HL-60 (cell line): Measurements from ENCODE around the gene NFE2L3.

ENCODE experiments used
- DNase-seq, 2 experiments: peaks; one replicate each; pipeline ENCODE4 v3.0.0-alpha.2; 2010 to 2020; ENCODE audit warnings: low read depth in 1 of 2, low spot score in 1 of 2
- H3K27ac ChIP-seq: fragments of 250-450 bp; sonication (Bioruptor Pico); replicated peaks from 2 replicates; pipeline ENCODE4 v1.5.1; 2020; ENCODE audit warnings: mild to moderate bottlenecking, moderate library complexity
- H3K27me3 ChIP-seq: fragments of 250-450 bp; sonication (Bioruptor Pico); 2 replicates; pipeline ENCODE4 v1.5.1; 2021; ENCODE audit warnings: mild to moderate bottlenecking, moderate library complexity; ENCODE audit not compliant: insufficient read depth, poor library complexity, severe bottlenecking
- H3K4me3 ChIP-seq: replicated peaks from 2 replicates; pipeline ENCODE4 v1.5.1; 2011; ENCODE audit warnings: mild to moderate bottlenecking, control low read depth, low read length; ENCODE audit not compliant: insufficient read depth
- GABPA ChIP-seq: IDR thresholded peaks from 2 replicates; pipeline ENCODE4 v1.6.1; 2012; ENCODE audit warnings: low read depth
- POLR2AphosphoS5 ChIP-seq: IDR thresholded peaks from 2 replicates; pipeline ENCODE4 v1.6.1; 2012; ENCODE audit warnings: low read depth
- SPI1 ChIP-seq: IDR thresholded peaks from 2 replicates; pipeline ENCODE4 v1.6.1; 2012; ENCODE audit warnings: low read depth, mild to moderate bottlenecking, borderline replicate concordance
- TF ChIP-seq, protein P1 (sequence below): IDR thresholded peaks from 2 replicates; pipeline ENCODE4 v1.6.1; 2012; ENCODE audit warnings: low read depth; ENCODE audit not compliant: insufficient replicate concordance
- TF ChIP-seq, protein P2 (sequence below): IDR thresholded peaks from one replicate; pipeline ENCODE4 v1.5.1; 2011; ENCODE audit warnings: low read length, control low read depth, inconsistent platforms; ENCODE audit not compliant: insufficient read depth

Gene NFE2L3

DNA sequence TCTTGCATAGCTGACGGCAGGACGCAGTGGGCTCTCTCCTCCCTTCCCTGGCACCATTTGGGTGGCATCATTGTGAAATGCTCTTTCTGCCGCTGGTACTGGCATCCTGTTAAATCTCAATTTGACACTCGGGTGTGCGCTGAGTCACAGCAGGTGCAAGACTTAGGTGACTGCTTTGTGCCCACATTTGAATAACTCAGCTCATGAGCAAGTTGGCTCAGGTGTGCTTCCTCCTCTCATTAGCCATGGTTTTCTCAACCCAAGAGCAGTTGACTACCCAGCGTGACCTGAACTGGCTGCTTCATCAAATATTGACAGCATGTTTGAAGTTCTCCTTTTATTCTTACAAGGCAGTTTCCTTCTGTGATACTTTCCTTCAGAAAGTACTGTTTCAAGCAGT is 24.6 kb upstream of the NFE2L3 start:
- no peak overlapping the region for H3K4me3 ChIP-seq
- no peaks in the 10 kb centered on the region for H3K27me3 ChIP-seq
- TF ChIP-seq, protein P1, sequence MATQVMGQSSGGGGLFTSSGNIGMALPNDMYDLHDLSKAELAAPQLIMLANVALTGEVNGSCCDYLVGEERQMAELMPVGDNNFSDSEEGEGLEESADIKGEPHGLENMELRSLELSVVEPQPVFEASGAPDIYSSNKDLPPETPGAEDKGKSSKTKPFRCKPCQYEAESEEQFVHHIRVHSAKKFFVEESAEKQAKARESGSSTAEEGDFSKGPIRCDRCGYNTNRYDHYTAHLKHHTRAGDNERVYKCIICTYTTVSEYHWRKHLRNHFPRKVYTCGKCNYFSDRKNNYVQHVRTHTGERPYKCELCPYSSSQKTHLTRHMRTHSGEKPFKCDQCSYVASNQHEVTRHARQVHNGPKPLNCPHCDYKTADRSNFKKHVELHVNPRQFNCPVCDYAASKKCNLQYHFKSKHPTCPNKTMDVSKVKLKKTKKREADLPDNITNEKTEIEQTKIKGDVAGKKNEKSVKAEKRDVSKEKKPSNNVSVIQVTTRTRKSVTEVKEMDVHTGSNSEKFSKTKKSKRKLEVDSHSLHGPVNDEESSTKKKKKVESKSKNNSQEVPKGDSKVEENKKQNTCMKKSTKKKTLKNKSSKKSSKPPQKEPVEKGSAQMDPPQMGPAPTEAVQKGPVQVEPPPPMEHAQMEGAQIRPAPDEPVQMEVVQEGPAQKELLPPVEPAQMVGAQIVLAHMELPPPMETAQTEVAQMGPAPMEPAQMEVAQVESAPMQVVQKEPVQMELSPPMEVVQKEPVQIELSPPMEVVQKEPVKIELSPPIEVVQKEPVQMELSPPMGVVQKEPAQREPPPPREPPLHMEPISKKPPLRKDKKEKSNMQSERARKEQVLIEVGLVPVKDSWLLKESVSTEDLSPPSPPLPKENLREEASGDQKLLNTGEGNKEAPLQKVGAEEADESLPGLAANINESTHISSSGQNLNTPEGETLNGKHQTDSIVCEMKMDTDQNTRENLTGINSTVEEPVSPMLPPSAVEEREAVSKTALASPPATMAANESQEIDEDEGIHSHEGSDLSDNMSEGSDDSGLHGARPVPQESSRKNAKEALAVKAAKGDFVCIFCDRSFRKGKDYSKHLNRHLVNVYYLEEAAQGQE = no peak
- TF ChIP-seq POLR2AphosphoS5 (no peak), GABPA (no peak), SPI1 (no peak)
- TF ChIP-seq, protein P2, sequence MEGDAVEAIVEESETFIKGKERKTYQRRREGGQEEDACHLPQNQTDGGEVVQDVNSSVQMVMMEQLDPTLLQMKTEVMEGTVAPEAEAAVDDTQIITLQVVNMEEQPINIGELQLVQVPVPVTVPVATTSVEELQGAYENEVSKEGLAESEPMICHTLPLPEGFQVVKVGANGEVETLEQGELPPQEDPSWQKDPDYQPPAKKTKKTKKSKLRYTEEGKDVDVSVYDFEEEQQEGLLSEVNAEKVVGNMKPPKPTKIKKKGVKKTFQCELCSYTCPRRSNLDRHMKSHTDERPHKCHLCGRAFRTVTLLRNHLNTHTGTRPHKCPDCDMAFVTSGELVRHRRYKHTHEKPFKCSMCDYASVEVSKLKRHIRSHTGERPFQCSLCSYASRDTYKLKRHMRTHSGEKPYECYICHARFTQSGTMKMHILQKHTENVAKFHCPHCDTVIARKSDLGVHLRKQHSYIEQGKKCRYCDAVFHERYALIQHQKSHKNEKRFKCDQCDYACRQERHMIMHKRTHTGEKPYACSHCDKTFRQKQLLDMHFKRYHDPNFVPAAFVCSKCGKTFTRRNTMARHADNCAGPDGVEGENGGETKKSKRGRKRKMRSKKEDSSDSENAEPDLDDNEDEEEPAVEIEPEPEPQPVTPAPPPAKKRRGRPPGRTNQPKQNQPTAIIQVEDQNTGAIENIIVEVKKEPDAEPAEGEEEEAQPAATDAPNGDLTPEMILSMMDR = no peak
- H3K27ac ChIP-seq = no peak overlapping the region
- no peak for DNase-seq

DNA sequence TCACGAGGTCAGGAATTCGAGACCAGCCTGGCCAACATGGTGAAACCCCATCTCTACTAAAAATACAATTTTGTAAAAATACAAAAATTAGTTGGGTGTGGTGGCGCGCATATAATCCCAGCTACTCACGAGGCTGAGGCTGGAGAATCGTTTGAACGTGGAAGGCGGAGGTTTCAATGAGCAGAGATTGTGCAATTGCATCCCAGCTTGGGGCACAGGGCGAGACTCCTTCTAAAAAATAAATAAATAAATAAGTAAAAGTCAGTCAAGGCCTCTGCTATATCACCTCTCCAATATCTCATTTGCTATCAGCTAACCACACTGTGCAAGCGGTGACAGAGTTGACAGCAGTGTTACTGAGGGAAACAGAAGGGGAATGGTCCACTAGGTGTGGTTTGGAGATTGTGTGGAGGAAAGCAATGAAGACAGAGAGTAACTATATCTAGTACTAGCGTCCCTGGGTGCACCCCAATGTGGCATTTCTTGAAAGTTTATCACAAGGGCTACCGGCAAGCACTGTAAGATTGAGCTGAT is 20.9 kb upstream of the NFE2L3 start:
- TF ChIP-seq, protein P2 = no peak
- TF ChIP-seq SPI1 (no peak), GABPA (no peak), POLR2AphosphoS5 (no peak)
- TF ChIP-seq, protein P1 = no peak
- no peaks in the 10 kb centered on the region for H3K27me3 ChIP-seq

DNA sequence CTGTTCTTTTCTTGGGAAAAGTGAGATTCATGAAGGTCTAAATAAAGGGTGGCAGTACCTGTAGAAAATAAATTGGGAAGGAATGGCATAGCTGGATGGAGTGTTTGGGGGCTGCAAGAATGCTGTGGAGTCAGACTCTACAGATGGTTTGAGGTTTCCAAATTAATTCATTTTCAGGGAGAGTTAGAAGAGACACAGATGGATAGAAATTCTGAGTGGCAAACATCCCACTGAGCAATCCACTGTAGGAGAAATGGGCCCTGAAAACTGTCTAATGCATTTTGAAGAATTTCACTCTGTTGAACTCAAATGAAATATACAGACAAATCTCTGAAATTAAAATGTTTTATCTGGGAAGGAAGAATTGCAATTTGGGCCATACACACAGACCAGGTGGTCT is 16.9 kb upstream of the NFE2L3 start:
- H3K4me3 ChIP-seq = no peak overlapping the region
- H3K27me3 ChIP-seq = no peaks in the 10 kb centered on the region
- DNase-seq = no peak
- TF ChIP-seq, protein P2 = no peak
- no peak for TF ChIP-seq POLR2AphosphoS5
- no peak for TF ChIP-seq GABPA
- TF ChIP-seq, protein P1 = no peak
- TF ChIP-seq SPI1 = no peak
- no peak overlapping the region for H3K27ac ChIP-seq

More for the DNA sequence above, 20.9 kb upstream of the NFE2L3 start:
- Histone ChIP-seq H3K27ac (no peak overlapping the region), H3K4me3 (no peak overlapping the region)
- no peak for DNase-seq
